Measurements from ENCODE around the gene CDK5RAP2. TPM values are rescaled to one million over a fixed set of nuclear protein-coding genes. Genes with fewer than 3 reads are reported as not detected.

The CDK5RAP2 gene
- total RNA-seq, 1 donor from 2014 or later = 63.6 TPM

DNA sequence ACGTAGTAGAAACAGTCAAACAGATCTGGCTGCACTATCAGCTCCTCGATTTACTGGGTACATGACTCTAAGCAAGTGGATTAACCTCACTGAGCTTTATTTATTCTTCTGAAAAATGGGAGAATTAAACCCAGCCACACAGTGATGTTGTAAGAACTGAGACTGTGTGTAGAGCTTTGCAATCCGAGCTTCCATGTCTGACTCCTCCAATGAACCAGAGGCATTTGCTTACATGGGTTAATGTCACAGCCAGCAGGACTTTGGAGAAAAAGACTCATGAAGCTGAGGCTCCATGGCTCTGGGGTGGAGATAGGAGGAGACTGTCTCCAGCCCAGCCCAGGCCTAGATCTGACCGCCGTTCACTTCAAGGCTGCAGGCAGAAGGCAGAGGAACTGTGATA lies 201.3 kb downstream of the CDK5RAP2 start:
- Histone ChIP-seq H3K4me3 (no peak overlapping the region), H3K27ac (replicated peaks) (no peak overlapping the region), H3K4me1 (no peaks in the 10 kb centered on the region), H3K9me3 (replicated peaks) (peaks cover 22% of the 10 kb centered on the region), H3K27me3 (ENCODE audit: low read depth) (no peaks in the 10 kb centered on the region), H3K36me3 (no peaks in the 10 kb centered on the region)
- intact Hi-C loops (cut with micrococcal nuclease) = no loop called here
- TF ChIP-seq CTCF (IDR thresholded peaks at IDR 0.05; ENCODE audit: borderline replicate concordance) = no peak
- DNase-seq = no peak

DNA sequence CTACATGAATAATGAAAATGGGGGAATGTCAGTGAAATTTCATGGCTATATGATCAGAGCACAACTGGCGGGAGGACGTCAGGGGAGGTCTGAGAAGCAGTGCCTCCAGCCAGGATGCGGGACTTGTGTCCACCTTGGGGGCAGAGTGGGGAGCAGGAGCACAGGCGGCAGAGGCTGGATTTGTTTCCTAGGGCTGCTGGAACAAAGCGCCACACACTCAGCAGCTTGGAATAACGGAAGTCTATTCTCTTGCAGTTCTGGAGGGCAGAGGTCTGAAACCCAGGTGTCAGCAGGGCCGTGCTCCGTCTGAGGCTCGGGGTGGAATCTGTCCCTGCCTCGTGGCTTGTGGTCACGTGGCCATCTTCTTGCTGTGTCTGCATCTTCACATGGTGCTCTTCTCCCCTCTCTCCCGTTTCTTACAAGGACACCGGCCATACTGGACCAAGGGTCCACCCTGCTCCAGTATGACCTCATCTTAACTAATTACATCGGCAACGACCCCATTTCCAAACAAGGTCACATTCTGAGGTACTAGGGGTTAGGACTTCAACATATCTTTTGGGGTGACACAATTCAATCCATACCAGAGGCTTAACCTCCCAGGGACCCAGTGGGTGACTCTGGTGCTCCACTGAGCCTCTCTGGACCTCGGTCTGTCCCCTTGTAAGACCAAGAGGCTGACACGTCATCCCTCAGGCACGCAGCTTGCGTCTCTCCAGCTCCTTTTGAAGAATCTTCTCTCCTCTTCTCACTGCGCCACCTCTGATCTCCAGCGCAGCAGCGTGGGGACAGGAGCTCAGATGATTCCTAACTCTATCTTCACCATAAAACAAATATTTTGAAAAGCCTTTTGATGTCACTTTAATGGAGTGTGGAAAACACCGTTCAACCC lies 202.5 kb downstream of the CDK5RAP2 start:
- Histone ChIP-seq H3K36me3 (no peaks in the 10 kb centered on the region), H3K27me3 (ENCODE audit: low read depth) (no peaks in the 10 kb centered on the region), H3K4me1 (no peaks in the 10 kb centered on the region), H3K27ac (replicated peaks) (no peak overlapping the region), H3K9me3 (replicated peaks) (peaks cover 22% of the 10 kb centered on the region), H3K4me3 (no peak overlapping the region)
- intact Hi-C loops (cut with micrococcal nuclease) = no loop called here
- TF ChIP-seq CTCF (IDR thresholded peaks at IDR 0.05; ENCODE audit: borderline replicate concordance) = no peak
- DNase-seq = no peak

DNA sequence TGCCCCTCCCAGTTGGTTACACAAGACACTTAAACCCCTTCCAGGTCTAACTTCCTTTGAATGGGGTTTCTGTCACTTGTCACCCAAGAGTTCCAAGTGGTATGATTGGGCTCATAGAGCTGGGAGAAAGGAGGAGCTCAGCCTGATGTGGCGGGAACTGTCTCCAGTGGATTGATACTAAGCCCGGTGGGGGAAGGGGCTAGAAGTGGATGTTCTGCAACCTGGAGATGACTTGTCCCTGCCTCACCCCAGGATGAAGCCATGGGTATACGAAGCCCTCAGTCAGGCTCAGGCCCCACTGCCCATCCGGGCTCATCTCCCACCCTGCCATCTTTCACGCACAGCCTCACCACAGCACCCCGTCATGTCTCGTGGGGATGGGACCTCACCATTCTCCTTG lies 203.9 kb downstream of the CDK5RAP2 start:
- Histone ChIP-seq H3K4me1 (no peaks in the 10 kb centered on the region), H3K27me3 (ENCODE audit: low read depth) (no peaks in the 10 kb centered on the region), H3K4me3 (no peak overlapping the region), H3K36me3 (no peaks in the 10 kb centered on the region), H3K9me3 (replicated peaks) (peaks cover 22% of the 10 kb centered on the region), H3K27ac (replicated peaks) (no peak overlapping the region)
- intact Hi-C loops (cut with micrococcal nuclease) = no loop called here
- no peak for DNase-seq
- TF ChIP-seq CTCF (IDR thresholded peaks at IDR 0.05; ENCODE audit: borderline replicate concordance) = no peak

GRCh38 chr9:120375316-120375715 lies 204.7 kb downstream of the CDK5RAP2 start:
- DNase-seq = no peak
- H3K4me1 ChIP-seq = no peaks in the 10 kb centered on the region
- H3K4me3 ChIP-seq = no peak overlapping the region
- H3K36me3 ChIP-seq = no peaks in the 10 kb centered on the region
- no peak overlapping the region for H3K27ac ChIP-seq (replicated peaks)
- no peaks in the 10 kb centered on the region for H3K27me3 ChIP-seq (ENCODE audit: low read depth)
- H3K9me3 ChIP-seq (replicated peaks) = peaks cover 22% of the 10 kb centered on the region
- no peak for TF ChIP-seq CTCF (IDR thresholded peaks at IDR 0.05; ENCODE audit: borderline replicate concordance)
- intact Hi-C loops (cut with micrococcal nuclease) = no loop called here

DNA sequence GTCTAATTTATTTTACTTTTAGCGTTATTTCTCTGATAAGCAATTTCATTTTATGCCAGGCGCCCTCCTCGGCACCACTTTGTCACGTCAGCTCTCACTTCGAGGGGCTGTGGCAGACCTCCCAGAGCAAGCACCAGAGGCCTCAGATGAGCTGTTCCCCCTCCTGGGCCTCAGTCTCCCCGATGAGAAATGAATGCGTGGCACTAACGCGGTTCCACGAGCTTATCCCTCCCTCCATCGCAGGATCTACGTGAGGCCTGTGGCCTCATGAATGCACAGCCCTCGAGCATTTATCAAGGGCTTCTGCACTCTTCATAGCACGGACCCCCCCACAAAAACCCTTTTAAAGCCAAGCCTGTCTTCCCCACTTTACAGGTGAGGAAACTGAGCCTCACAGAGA lies 205.2 kb downstream of the CDK5RAP2 start:
- intact Hi-C loops (cut with micrococcal nuclease) = no loop called here
- Histone ChIP-seq H3K27me3 (ENCODE audit: low read depth) (no peaks in the 10 kb centered on the region), H3K36me3 (no peaks in the 10 kb centered on the region), H3K9me3 (replicated peaks) (peaks cover 19% of the 10 kb centered on the region), H3K4me1 (no peaks in the 10 kb centered on the region), H3K27ac (replicated peaks) (no peak overlapping the region), H3K4me3 (no peak overlapping the region)
- no peak for TF ChIP-seq CTCF (IDR thresholded peaks at IDR 0.05; ENCODE audit: borderline replicate concordance)
- no peak for DNase-seq
